ENCODE results near the gene EPHX1.

DNA sequence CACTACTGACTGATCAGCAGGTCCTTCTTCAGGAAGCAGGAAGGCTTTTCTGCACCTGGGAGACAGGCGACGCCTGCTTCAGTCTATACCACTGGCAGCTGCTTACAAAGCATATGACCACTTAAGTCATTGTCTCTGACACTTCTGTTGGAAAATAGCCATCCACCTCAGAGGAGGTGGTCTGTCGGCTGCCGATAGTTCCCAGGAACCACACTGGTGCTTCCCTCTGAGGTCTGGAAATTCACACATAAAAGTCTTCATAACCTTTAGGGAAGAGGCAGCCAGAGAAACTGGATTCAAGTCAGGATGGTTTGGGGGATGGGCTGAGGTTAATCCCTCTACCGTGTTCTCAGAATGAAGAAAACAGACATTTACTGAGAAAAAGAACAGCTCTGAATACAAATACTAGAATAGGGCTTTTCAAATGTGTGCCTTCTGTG lies 47.9 kb upstream of the EPHX1 start:
- TF ChIP-seq JUN (IDR thresholded peaks at IDR 0.05; ENCODE audit: low read depth, low read length) (no peak), POLR2A (IDR thresholded peaks at IDR 0.05; ENCODE audit: control extremely low read depth in 1 of 2, low read depth in 2 of 2, low read length in 2 of 2) (no peak), EZH2 (IDR thresholded peaks at IDR 0.05; ENCODE audit: low read depth, low read length, severe bottlenecking) (no peak)
- TF ChIP-seq, protein P1, sequence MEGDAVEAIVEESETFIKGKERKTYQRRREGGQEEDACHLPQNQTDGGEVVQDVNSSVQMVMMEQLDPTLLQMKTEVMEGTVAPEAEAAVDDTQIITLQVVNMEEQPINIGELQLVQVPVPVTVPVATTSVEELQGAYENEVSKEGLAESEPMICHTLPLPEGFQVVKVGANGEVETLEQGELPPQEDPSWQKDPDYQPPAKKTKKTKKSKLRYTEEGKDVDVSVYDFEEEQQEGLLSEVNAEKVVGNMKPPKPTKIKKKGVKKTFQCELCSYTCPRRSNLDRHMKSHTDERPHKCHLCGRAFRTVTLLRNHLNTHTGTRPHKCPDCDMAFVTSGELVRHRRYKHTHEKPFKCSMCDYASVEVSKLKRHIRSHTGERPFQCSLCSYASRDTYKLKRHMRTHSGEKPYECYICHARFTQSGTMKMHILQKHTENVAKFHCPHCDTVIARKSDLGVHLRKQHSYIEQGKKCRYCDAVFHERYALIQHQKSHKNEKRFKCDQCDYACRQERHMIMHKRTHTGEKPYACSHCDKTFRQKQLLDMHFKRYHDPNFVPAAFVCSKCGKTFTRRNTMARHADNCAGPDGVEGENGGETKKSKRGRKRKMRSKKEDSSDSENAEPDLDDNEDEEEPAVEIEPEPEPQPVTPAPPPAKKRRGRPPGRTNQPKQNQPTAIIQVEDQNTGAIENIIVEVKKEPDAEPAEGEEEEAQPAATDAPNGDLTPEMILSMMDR (IDR thresholded peaks at IDR 0.05; ENCODE audit: control extremely low read depth in 1 of 3, insufficient read depth in 1 of 3, low read depth in 1 of 3, low read length in 3 of 3), result no peak
